KMS-11 (cell line): ENCODE measurements around the gene GFRA4.

Experiments used
- H2AFZ ChIP-seq: fragments of 200-600 bp; sonication (generic); 2 replicates; pipeline ENCODE4 v1.6.1; 2016; ENCODE audit warnings: antibody characterized with exemption, mixed run types, low read depth
- H3K27ac ChIP-seq: fragments of 200-600 bp; sonication (generic); 2 replicates; pipeline ENCODE4 v1.6.1; 2016; ENCODE audit warnings: mild to moderate bottlenecking, mixed run types
- H3K27me3 ChIP-seq: fragments of 200-600 bp; sonication (generic); 2 replicates; pipeline ENCODE4 v1.6.1; 2017; ENCODE audit warnings: mild to moderate bottlenecking, low read depth, mixed run types, moderate library complexity; ENCODE audit not compliant: insufficient read depth
- H3K36me3 ChIP-seq: fragments of 200-600 bp; sonication (generic); 2 replicates; pipeline ENCODE4 v1.6.1; 2017; ENCODE audit warnings: mild to moderate bottlenecking, mixed run types; ENCODE audit not compliant: insufficient read depth
- H3K4me1 ChIP-seq: fragments of 200-600 bp; sonication (generic); 2 replicates; pipeline ENCODE4 v1.6.1; 2016; ENCODE audit warnings: mild to moderate bottlenecking, low read depth, mixed run types; ENCODE audit not compliant: poor library complexity, severe bottlenecking
- H3K4me2 ChIP-seq: fragments of 200-600 bp; sonication (generic); 2 replicates; pipeline ENCODE4 v1.7.0; 2016; ENCODE audit warnings: mild to moderate bottlenecking, mixed run types
- H3K4me3 ChIP-seq: fragments of 200-600 bp; sonication (generic); IDR thresholded peaks from 2 replicates; pipeline ENCODE4 v1.6.1; 2017; ENCODE audit warnings: low read depth, low read length, mixed read lengths; ENCODE audit not compliant: insufficient read depth
- H3K79me2 ChIP-seq: fragments of 200-600 bp; sonication (generic); 2 replicates; pipeline ENCODE4 v1.6.1; 2016; ENCODE audit warnings: low read depth, mixed run types; ENCODE audit not compliant: insufficient read depth
- H3K9ac ChIP-seq: fragments of 200-600 bp; sonication (generic); 2 replicates; pipeline ENCODE4 v1.6.1; 2016; ENCODE audit warnings: mild to moderate bottlenecking, mixed run types
- H4K20me1 ChIP-seq: fragments of 200-600 bp; sonication (generic); 2 replicates; pipeline ENCODE4 v1.6.1; 2016; ENCODE audit warnings: mild to moderate bottlenecking, mixed run types; ENCODE audit not compliant: insufficient read depth
- TF ChIP-seq, protein P1 (sequence below): fragments of 200-600 bp; sonication (generic); conservative IDR thresholded peaks from 2 replicates; pipeline ENCODE4 v1.6.1; 2017; ENCODE audit warnings: low read depth, mild to moderate bottlenecking, antibody characterized with exemption, low read length, moderate library complexity, mixed read lengths

GFRA4 gene

DNA sequence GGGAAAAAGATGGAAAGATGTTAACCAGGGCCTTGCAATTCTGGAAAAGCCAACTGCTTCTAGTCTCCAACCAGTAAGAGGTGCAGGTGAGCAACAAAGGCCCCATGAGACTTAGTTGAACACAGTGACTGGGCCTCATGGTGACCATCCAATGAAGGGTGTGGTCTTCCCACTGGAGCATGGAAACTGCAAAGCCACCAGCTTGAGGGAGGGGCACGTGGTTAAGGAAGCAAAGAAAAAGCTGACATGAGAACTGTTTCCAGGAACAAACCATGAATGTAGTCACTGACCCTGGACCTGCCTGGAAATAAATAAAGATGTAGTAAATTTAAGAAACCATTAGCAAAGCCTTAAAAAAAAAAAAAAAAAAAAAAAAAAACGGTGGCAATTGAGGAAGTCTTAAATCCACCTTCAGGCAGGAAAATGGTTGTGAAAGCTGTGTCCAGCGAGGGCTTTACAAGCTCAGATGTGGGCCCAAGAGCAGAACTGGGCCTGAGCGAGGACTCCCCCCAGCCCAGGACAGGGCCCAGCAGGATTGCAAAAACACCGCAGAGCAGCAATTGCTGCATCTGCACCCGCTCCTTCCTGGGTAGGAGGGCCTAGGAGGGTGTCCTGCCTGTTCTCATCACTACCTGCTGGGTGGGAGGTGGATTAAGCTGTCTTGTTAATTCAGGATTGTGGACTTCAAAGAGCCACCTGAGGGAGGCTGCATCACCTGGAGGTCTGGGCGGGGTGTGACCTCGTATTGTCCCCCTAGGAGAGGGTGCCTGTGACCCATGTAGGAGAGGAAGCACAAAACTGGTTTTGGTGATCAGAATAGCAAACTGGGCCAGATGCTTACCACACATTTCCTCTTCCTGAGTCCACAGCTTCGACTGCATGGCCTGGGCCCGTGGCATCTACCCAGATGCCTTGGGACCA is 10.3 kb downstream of the GFRA4 start:
- no peak overlapping the region for H3K9ac ChIP-seq
- TF ChIP-seq, protein P1, sequence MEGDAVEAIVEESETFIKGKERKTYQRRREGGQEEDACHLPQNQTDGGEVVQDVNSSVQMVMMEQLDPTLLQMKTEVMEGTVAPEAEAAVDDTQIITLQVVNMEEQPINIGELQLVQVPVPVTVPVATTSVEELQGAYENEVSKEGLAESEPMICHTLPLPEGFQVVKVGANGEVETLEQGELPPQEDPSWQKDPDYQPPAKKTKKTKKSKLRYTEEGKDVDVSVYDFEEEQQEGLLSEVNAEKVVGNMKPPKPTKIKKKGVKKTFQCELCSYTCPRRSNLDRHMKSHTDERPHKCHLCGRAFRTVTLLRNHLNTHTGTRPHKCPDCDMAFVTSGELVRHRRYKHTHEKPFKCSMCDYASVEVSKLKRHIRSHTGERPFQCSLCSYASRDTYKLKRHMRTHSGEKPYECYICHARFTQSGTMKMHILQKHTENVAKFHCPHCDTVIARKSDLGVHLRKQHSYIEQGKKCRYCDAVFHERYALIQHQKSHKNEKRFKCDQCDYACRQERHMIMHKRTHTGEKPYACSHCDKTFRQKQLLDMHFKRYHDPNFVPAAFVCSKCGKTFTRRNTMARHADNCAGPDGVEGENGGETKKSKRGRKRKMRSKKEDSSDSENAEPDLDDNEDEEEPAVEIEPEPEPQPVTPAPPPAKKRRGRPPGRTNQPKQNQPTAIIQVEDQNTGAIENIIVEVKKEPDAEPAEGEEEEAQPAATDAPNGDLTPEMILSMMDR: no peak

DNA sequence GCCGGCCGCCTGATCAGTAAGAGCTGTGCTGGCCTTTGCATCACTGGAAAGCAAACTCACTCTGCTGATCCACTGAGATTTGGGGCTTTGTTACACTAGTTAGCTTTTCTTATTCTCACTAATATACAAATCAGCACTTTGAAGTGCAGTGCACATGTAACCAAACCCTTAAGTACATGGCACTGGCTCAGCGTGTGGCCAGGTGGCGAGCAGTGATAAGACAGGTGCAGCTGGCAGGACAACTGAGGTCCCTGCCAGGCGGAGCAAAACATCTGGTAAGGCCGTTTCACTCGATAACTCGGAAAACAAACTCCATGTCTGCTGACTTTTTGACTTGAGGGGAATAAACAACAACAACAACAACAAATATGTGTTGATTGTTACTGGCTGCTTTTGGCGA is 11.0 kb downstream of the GFRA4 start:
- Histone ChIP-seq H3K4me2 (no peak overlapping the region), H3K4me1 (no peaks in the 10 kb centered on the region), H3K27ac (no peak overlapping the region), H4K20me1 (no peaks in the 10 kb centered on the region), H3K4me3 (no peak overlapping the region), H3K36me3 (no peaks in the 10 kb centered on the region), H3K27me3 (no peaks in the 10 kb centered on the region), H2AFZ (no peak overlapping the region), H3K9ac (no peak overlapping the region), H3K79me2 (no peaks in the 10 kb centered on the region)
- TF ChIP-seq, protein P1: no peak

More for the DNA sequence above, 10.3 kb downstream of the GFRA4 start:
- Histone ChIP-seq H3K4me3 (no peak overlapping the region), H3K79me2 (no peaks in the 10 kb centered on the region), H3K36me3 (no peaks in the 10 kb centered on the region), H3K27me3 (no peaks in the 10 kb centered on the region), H3K27ac (no peak overlapping the region), H2AFZ (no peak overlapping the region), H3K4me1 (no peaks in the 10 kb centered on the region), H4K20me1 (no peaks in the 10 kb centered on the region), H3K4me2 (no peak overlapping the region)

DNA sequence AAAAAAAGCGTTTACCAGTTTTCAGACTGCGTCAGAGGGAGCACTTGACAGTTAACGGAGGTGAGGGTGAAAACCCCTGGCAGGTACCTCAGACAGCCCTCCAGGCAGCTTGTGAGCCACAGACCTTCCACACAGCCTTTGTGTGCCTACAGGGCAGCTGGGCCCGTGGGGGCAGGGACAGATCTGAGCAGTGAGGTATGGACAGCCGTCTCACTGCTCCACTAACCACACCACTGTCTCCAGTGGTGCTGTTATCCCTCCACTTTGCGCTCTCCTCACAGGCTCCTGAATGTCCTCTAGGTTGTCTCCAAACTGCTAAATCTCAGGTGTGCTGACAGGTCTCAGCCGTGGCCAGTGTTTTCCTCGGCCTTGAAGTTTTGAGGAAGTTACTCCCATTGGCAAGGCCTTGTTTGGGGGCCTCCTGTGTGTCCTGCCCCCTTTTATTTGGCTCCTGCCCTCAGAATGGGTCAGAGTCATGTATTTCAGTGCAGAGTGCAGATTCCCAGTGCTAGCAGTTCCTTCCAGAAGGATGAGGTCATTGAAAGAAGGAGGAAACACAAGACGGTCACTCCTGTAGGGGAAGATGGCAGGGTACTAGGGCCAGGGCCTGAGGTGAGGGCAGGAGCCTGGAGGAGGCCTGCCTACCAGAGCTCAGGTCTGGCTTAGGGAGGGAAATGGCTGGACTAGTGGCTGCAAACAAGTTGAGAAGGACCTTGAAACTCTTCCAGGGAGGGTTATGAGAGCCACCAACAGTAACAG is 11.8 kb downstream of the GFRA4 start:
- no peak overlapping the region for H3K9ac ChIP-seq
- H3K4me1 ChIP-seq: no peaks in the 10 kb centered on the region
- H4K20me1 ChIP-seq: no peaks in the 10 kb centered on the region
- H3K27ac ChIP-seq: no peak overlapping the region
- no peak overlapping the region for H2AFZ ChIP-seq
- H3K4me3 ChIP-seq: no peak overlapping the region
- no peaks in the 10 kb centered on the region for H3K79me2 ChIP-seq
- TF ChIP-seq, protein P1: no peak
- no peaks in the 10 kb centered on the region for H3K27me3 ChIP-seq
- H3K36me3 ChIP-seq: no peaks in the 10 kb centered on the region
- H3K4me2 ChIP-seq: no peak overlapping the region

DNA sequence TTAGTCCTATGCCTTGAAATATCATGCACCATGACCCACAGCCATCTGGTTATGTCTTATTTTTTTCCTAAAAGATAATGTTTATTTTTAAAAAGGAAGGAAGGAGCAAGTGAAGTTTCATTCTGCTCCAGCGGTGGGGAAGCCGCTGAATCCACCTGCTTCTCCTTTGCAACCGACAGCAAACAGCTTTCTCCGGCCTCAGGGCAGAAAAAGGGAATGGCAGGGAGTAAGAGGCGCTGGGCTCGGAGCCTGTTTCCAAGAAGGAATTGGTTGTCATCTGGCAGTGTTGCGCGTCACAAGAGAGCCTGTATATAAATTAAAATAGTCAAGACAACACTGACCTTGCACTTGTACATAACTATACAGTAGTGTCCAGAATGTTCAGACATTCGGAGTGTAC is 14.2 kb downstream of the GFRA4 start:
- Histone ChIP-seq H3K27me3 (no peaks in the 10 kb centered on the region), H3K27ac (no peak overlapping the region), H3K36me3 (no peaks in the 10 kb centered on the region), H4K20me1 (no peaks in the 10 kb centered on the region), H3K4me2 (no peak overlapping the region), H2AFZ (no peak overlapping the region), H3K4me1 (no peaks in the 10 kb centered on the region), H3K4me3 (no peak overlapping the region), H3K79me2 (no peaks in the 10 kb centered on the region), H3K9ac (no peak overlapping the region)
- TF ChIP-seq, protein P1: no peak
